KMS-11 (cell line): ENCODE data around the gene SNX10.

Source experiments
- H2AFZ ChIP-seq: fragments of 200-600 bp; sonication (generic); 2 replicates; pipeline ENCODE4 v1.6.1; 2016; ENCODE audit warnings: antibody characterized with exemption, mixed run types, low read depth
- H3K27ac ChIP-seq: fragments of 200-600 bp; sonication (generic); 2 replicates; pipeline ENCODE4 v1.6.1; 2016; ENCODE audit warnings: mild to moderate bottlenecking, mixed run types
- H3K27me3 ChIP-seq: fragments of 200-600 bp; sonication (generic); 2 replicates; pipeline ENCODE4 v1.6.1; 2017; ENCODE audit warnings: mild to moderate bottlenecking, low read depth, mixed run types, moderate library complexity; ENCODE audit not compliant: insufficient read depth
- H3K36me3 ChIP-seq: fragments of 200-600 bp; sonication (generic); 2 replicates; pipeline ENCODE4 v1.6.1; 2017; ENCODE audit warnings: mild to moderate bottlenecking, mixed run types; ENCODE audit not compliant: insufficient read depth
- H3K4me1 ChIP-seq: fragments of 200-600 bp; sonication (generic); 2 replicates; pipeline ENCODE4 v1.6.1; 2016; ENCODE audit warnings: mild to moderate bottlenecking, low read depth, mixed run types; ENCODE audit not compliant: poor library complexity, severe bottlenecking
- H3K4me2 ChIP-seq: fragments of 200-600 bp; sonication (generic); 2 replicates; pipeline ENCODE4 v1.7.0; 2016; ENCODE audit warnings: mild to moderate bottlenecking, mixed run types
- H3K4me3 ChIP-seq: fragments of 200-600 bp; sonication (generic); IDR thresholded peaks from 2 replicates; pipeline ENCODE4 v1.6.1; 2017; ENCODE audit warnings: low read depth, low read length, mixed read lengths; ENCODE audit not compliant: insufficient read depth
- H3K79me2 ChIP-seq: fragments of 200-600 bp; sonication (generic); 2 replicates; pipeline ENCODE4 v1.6.1; 2016; ENCODE audit warnings: low read depth, mixed run types; ENCODE audit not compliant: insufficient read depth
- H3K9ac ChIP-seq: fragments of 200-600 bp; sonication (generic); 2 replicates; pipeline ENCODE4 v1.6.1; 2016; ENCODE audit warnings: mild to moderate bottlenecking, mixed run types
- H4K20me1 ChIP-seq: fragments of 200-600 bp; sonication (generic); 2 replicates; pipeline ENCODE4 v1.6.1; 2016; ENCODE audit warnings: mild to moderate bottlenecking, mixed run types; ENCODE audit not compliant: insufficient read depth
- CTCF ChIP-seq: fragments of 200-600 bp; sonication (generic); conservative IDR thresholded peaks from 2 replicates; pipeline ENCODE4 v1.6.1; 2017; ENCODE audit warnings: low read depth, mild to moderate bottlenecking, antibody characterized with exemption, low read length, moderate library complexity, mixed read lengths

Gene SNX10

GRCh38 chr7:26398427-26398755 is 106.7 kb downstream of the SNX10 start:
- Histone ChIP-seq H3K79me2 (no peaks in the 10 kb centered on the region), H3K9ac (peak overlapping the region; percentile 69), H4K20me1 (no peaks in the 10 kb centered on the region), H2AFZ (peak overlapping the region; percentile 92), H3K4me2 (peak overlapping the region; percentile 73), H3K4me1 (peaks cover 25% of the 10 kb centered on the region), H3K27ac (peak overlapping the region; percentile 80), H3K4me3 (peak overlapping the region; percentile 43), H3K27me3 (no peaks in the 10 kb centered on the region), H3K36me3 (no peaks in the 10 kb centered on the region)
- TF ChIP-seq CTCF = no peak

GRCh38 chr7:26398756-26399509 is 107.3 kb downstream of the SNX10 start:
- H3K4me3 ChIP-seq = peak overlapping the region; percentile 43

GRCh38 chr7:26399736-26400135 is 108.1 kb downstream of the SNX10 start:
- Histone ChIP-seq H3K4me1 (peaks cover 25% of the 10 kb centered on the region), H3K27me3 (no peaks in the 10 kb centered on the region), H3K27ac (no peak overlapping the region), H3K79me2 (no peaks in the 10 kb centered on the region), H3K4me2 (peak overlapping the region; percentile 73), H2AFZ (0 out of 2 replicates have a peak overlapping the region, but pooled peaks have one; percentile 92), H3K4me3 (no peak overlapping the region), H3K36me3 (no peaks in the 10 kb centered on the region), H4K20me1 (no peaks in the 10 kb centered on the region), H3K9ac (no peak overlapping the region)
- no peak for TF ChIP-seq CTCF

More at GRCh38 chr7:26398756-26399509, 107.3 kb downstream of the SNX10 start:
- Histone ChIP-seq H3K4me1 (peaks cover 25% of the 10 kb centered on the region), H2AFZ (peak overlapping the region; percentile 92), H4K20me1 (no peaks in the 10 kb centered on the region), H3K9ac (peak overlapping the region; percentile 69), H3K4me2 (peak overlapping the region; percentile 73), H3K27ac (peak overlapping the region; percentile 80), H3K27me3 (no peaks in the 10 kb centered on the region), H3K79me2 (no peaks in the 10 kb centered on the region), H3K36me3 (no peaks in the 10 kb centered on the region)
- no peak for TF ChIP-seq CTCF

- Histone ChIP-seq H3K27ac (no peak overlapping the region), H3K27me3 (no peaks in the 10 kb centered on the region), H4K20me1 (no peaks in the 10 kb centered on the region), H3K4me1 (peaks cover 14% of the 10 kb centered on the region), H3K4me3 (no peak overlapping the region), H3K9ac (no peak overlapping the region), H3K79me2 (no peaks in the 10 kb centered on the region), H3K36me3 (no peaks in the 10 kb centered on the region), H3K4me2 (no peak overlapping the region), H2AFZ (no peak overlapping the region)
- TF ChIP-seq CTCF = no peak
These were observed 112.0 kb downstream of the SNX10 start for GRCh38 chr7:26403640-26404039.
